Adrenal gland (tissue), 5 donors: ENCODE measurements around the gene SPPL2A.
"Not testable (repeated sequence)": the region's sequence is repeated elsewhere in the genome, so short reads cannot be mapped to it uniquely, and the experiment has no call there.

Source experiments
- CTCF ChIP-seq, 6 experiments: fragments of 450-650 bp in 4 of 6; fragments of 200-600 bp in 2 of 6; sonication (generic) in 1 of 6; IDR thresholded peaks; 1 replicate in 5 of 6; 2 replicates in 1 of 6; pipeline versions ENCODE4 v1.5.1 to v1.8.0; 2016 to 2021; ENCODE audit warnings: antibody characterized with exemption in 6 of 6, mild to moderate bottlenecking in 2 of 6, moderate library complexity in 1 of 6
- POLR2A ChIP-seq, 2 donors: fragments of 450-650 bp; IDR thresholded peaks; one replicate each; pipeline ENCODE4 v1.6.1; 2017; ENCODE audit warnings: antibody characterized with exemption in 2 of 2, mild to moderate bottlenecking in 2 of 2, moderate library complexity in 1 of 2
- donor health status: DM: no; HTN: no; CAD: no.

DNA sequence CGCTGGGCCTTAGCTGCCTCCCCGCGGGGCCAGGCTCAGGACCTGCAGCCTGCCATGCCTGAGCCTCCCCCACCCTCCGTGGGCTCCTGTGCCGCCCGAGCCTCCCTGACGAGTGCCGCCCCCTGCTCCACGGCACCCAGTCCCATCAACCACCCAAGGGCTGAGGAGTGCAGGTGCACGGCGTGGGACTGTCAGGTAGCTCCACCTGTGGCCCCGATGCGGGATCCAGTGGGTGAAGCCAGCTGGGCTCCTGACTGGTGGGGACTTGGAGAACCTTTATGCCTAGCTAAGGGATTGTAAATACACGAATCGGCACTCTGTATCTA, 46.6 kb upstream of the SPPL2A start:
- not testable (repeated sequence) for TF ChIP-seq CTCF, POLR2A (IDR thresholded peaks at IDR 0.05)
